Measurements from ENCODE around the gene DPM1. TPM values are rescaled to one million over a fixed set of nuclear protein-coding genes. Genes with fewer than 3 reads are reported as not detected.

The DPM1 gene
- total RNA-seq, 2 donors from 2014 or later, result 56.6 to 64.3 TPM

GRCh38 chr20:50969435-50969834 is 11.1 kb upstream of the DPM1 start:
- H3K27ac Mint-ChIP-seq, result no peak overlapping the region
- H3K27me3 Mint-ChIP-seq (ENCODE audit: low read depth), result no peaks in the 10 kb centered on the region
- ATAC-seq (replicated peaks in 1 of 2), result no peak

GRCh38 chr20:50968289-50968688 is 10.0 kb upstream of the DPM1 start:
- Mint-ChIP-seq H3K27ac (no peak overlapping the region), H3K4me1 (ENCODE audit: low read depth) (peaks cover 2% of the 10 kb centered on the region), H3K9me3 (no peaks in the 10 kb centered on the region), H3K36me3 (ENCODE audit: insufficient read depth in 2 of 2) (no peaks in the 10 kb centered on the region), H3K4me3 (no peak overlapping the region), H3K27me3 (ENCODE audit: low read depth) (no peaks in the 10 kb centered on the region)
- ATAC-seq (replicated peaks in 1 of 2) (no peak), DNase-seq (no peak)

More at GRCh38 chr20:50969435-50969834, 11.1 kb upstream of the DPM1 start:
- Mint-ChIP-seq H3K4me3 (no peak overlapping the region), H3K9me3 (no peaks in the 10 kb centered on the region), H3K36me3 (ENCODE audit: insufficient read depth in 2 of 2) (no peaks in the 10 kb centered on the region), H3K4me1 (ENCODE audit: low read depth) (no peaks in the 10 kb centered on the region)
- DNase-seq, result no peak

- Mint-ChIP-seq H3K9me3 (no peaks in the 10 kb centered on the region), H3K27ac (no peak overlapping the region), H3K4me1 (ENCODE audit: low read depth) (peaks cover 9% of the 10 kb centered on the region), H3K4me3 (no peak overlapping the region), H3K36me3 (ENCODE audit: insufficient read depth in 2 of 2) (no peaks in the 10 kb centered on the region), H3K27me3 (ENCODE audit: low read depth) (no peaks in the 10 kb centered on the region)
- ATAC-seq (replicated peaks in 1 of 2), result no peak
- DNase-seq, result no peak
These were observed 9.3 kb upstream of the DPM1 start for GRCh38 chr20:50967586-50967985.

DNA sequence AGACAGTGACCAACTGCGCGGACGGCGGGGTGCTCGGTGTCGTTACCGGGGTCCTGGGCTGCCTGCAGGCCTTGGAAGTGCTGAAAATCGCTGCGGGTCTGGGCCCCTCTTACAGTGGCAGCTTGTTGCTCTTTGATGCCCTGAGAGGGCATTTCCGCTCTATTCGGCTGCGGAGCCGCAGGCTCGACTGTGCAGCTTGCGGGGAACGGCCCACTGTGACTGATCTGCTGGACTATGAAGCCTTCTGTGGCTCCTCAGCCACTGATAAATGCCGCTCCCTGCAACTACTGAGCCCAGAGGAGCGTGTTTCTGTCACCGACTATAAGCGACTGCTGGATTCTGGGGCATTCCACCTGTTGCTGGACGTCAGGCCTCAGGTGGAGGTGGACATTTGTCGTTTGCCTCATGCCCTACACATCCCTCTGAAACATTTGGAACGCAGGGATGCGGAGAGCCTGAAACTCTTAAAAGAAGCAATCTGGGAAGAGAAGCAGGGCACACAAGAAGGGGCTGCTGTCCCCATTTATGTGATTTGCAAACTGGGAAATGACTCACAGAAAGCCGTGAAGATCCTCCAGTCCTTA is 1.3 kb upstream of the DPM1 start:
- ATAC-seq (replicated peaks in 1 of 2) (no peak), DNase-seq (no peak)
- Mint-ChIP-seq H3K36me3 (ENCODE audit: insufficient read depth in 2 of 2) (peaks cover 7 to 10% of the 10 kb centered on the region in 2 donors), H3K9me3 (no peaks in the 10 kb centered on the region), H3K27me3 (ENCODE audit: low read depth) (no peaks in the 10 kb centered on the region), H3K4me3 (peak overlapping the region; percentile 91 to 98), H3K4me1 (ENCODE audit: low read depth) (peaks cover 75% of the 10 kb centered on the region), H3K27ac (no peak overlapping the region)

- Mint-ChIP-seq H3K27ac (peak within 1 kb of the TSS; percentile 99), H3K4me3 (peak within 1 kb of the TSS; percentile 91 to 98), H3K36me3 (ENCODE audit: insufficient read depth in 2 of 2) (peaks cover 7 to 15% of the 10 kb centered on the region in 2 donors), H3K4me1 (ENCODE audit: low read depth) (peaks cover 76% of the 10 kb centered on the region), H3K9me3 (no peaks in the 10 kb centered on the region), H3K27me3 (ENCODE audit: low read depth) (no peaks in the 10 kb centered on the region)
- DNase-seq (peak; percentile 79 to 87), ATAC-seq (replicated peaks in 1 of 2) (peak; percentile 81 to 84)
These were observed 547 bp upstream of the DPM1 start, which contains the start of gene MOCS3 for GRCh38 chr20:50958615-50959542. MOCS3 (plus strand) TSS chr20:50958818; CDS start chr20:50958843, 25 bp downstream.

DNA sequence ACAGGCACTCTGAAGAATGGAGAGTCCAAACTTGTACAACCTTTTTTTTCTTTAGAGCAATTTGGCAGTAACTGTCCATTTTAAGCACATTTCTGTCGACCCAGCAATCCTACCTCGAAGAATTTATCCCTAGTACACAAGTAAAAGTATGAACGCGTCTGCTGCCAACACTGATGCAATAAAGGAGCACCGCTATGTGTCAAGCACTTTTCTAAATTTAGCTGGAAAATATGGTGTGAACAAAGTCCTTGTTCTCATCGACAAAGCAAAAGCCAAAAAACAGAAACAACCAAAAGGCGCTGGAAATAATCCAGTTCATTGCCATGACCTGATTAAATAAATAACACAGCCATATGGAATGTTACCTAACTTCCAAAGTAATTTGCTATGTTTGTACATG is 1.1 kb downstream of the DPM1 start:
- peaks cover 72% of the 10 kb centered on the region for H3K4me1 Mint-ChIP-seq (ENCODE audit: low read depth)
- H3K4me3 Mint-ChIP-seq, result peak overlapping the region; percentile 91 to 98
- ATAC-seq (replicated peaks in 1 of 2) (no peak), DNase-seq (no peak)
- peaks cover 7 to 20% of the 10 kb centered on the region in 2 donors for H3K36me3 Mint-ChIP-seq (ENCODE audit: insufficient read depth in 2 of 2)
- H3K9me3 Mint-ChIP-seq, result no peaks in the 10 kb centered on the region
- no peaks in the 10 kb centered on the region for H3K27me3 Mint-ChIP-seq (ENCODE audit: low read depth)
- H3K27ac Mint-ChIP-seq, result peak overlapping the region; percentile 99

DNA sequence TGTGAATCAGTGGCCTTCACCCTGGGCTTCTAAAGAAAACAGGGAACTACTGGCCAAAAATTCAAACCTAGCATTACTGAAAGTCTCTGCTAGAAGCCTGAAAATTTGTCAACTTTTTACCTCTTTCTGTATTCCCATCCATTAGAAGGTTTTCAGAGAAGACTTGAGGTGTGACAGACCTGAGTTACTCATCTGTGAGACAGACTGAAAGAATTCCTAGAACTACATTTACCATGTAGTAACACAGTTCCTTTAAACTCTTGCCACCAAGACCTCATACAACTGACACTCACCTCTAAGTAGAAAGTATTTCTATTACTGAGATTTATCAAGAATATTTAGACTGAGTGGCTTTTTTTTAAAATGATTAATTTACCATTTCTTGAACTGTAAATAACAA is 4.5 kb downstream of the DPM1 start:
- Mint-ChIP-seq H3K27me3 (ENCODE audit: low read depth) (no peaks in the 10 kb centered on the region), H3K4me3 (no peak overlapping the region), H3K4me1 (ENCODE audit: low read depth) (peaks cover 42% of the 10 kb centered on the region), H3K36me3 (ENCODE audit: insufficient read depth in 2 of 2) (peaks cover 11 to 35% of the 10 kb centered on the region in 2 donors), H3K9me3 (no peaks in the 10 kb centered on the region), H3K27ac (peak overlapping the region; percentile 68)
- ATAC-seq (replicated peaks in 1 of 2) (no peak), DNase-seq (no peak)

DNA sequence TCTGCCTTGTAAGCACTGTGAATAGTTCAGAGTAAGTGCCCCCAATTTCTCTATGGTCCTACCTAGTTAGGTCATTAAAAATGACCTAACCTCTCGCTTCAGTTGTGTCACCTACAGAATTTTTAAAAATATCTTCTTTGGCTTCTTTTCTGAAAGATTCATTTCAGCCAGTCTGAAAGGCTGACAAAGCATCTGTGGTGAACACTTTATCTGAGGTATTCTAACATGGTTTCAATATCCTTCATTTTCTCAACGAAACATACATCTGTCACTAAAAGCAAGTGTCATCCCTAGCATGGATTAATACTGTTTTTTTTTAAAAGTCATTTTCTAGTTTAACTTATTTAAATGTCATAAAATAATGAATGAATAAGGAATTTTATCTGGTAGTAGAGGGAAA is 5.1 kb downstream of the DPM1 start:
- DNase-seq (no peak), ATAC-seq (replicated peaks in 1 of 2) (no peak)
- H3K27ac Mint-ChIP-seq, result peak overlapping the region; percentile 68
- peaks cover 10 to 37% of the 10 kb centered on the region in 2 donors for H3K36me3 Mint-ChIP-seq (ENCODE audit: insufficient read depth in 2 of 2)
- no peaks in the 10 kb centered on the region for H3K9me3 Mint-ChIP-seq
- H3K4me3 Mint-ChIP-seq, result no peak overlapping the region
- H3K4me1 Mint-ChIP-seq (ENCODE audit: low read depth), result peaks cover 42% of the 10 kb centered on the region
- H3K27me3 Mint-ChIP-seq (ENCODE audit: low read depth), result no peaks in the 10 kb centered on the region

- Mint-ChIP-seq H3K27ac (no peak overlapping the region), H3K4me1 (ENCODE audit: low read depth) (peaks cover 3% of the 10 kb centered on the region), H3K9me3 (no peaks in the 10 kb centered on the region), H3K36me3 (ENCODE audit: insufficient read depth in 2 of 2) (peaks cover 7 to 32% of the 10 kb centered on the region in 2 donors), H3K4me3 (no peak overlapping the region), H3K27me3 (ENCODE audit: low read depth) (no peaks in the 10 kb centered on the region)
- DNase-seq (no peak), ATAC-seq (replicated peaks in 1 of 2) (no peak)
These were observed 10.1 kb downstream of the DPM1 start for GRCh38 chr20:50948132-50948785.

- Mint-ChIP-seq H3K9me3 (no peaks in the 10 kb centered on the region), H3K4me3 (no peak overlapping the region), H3K27ac (no peak overlapping the region), H3K4me1 (ENCODE audit: low read depth) (no peaks in the 10 kb centered on the region), H3K36me3 (ENCODE audit: insufficient read depth in 2 of 2) (peaks cover 3 to 13% of the 10 kb centered on the region in 2 donors), H3K27me3 (ENCODE audit: low read depth) (no peaks in the 10 kb centered on the region)
- DNase-seq, result no peak
- ATAC-seq (replicated peaks in 1 of 2), result no peak
These were observed 15.3 kb downstream of the DPM1 start for GRCh38 chr20:50943069-50943468.

DNA sequence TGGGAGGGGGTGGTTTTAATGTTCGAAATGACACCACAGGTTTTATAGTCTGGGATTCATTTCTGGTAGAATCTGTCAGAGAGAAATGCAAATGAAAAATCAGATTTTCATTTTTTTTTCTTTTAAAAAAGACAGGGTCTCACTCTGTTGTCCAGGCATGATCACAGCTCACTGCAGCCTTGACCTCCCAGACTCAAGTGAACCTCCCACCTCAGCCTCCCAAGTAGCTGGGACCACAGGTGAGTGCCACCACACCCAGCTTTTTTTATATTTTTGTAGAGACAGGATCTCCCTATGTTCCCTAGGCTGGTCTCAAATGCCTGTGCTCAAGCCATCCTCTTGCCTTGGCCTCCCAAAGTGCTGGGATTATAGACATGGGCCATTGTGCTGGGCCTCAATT is 24.7 kb downstream of the DPM1 start:
- peaks cover 23% of the 10 kb centered on the region for H3K4me1 Mint-ChIP-seq (ENCODE audit: low read depth)
- H3K27ac Mint-ChIP-seq, result no peak overlapping the region
- ATAC-seq (replicated peaks in 1 of 2), result no peak

DNA sequence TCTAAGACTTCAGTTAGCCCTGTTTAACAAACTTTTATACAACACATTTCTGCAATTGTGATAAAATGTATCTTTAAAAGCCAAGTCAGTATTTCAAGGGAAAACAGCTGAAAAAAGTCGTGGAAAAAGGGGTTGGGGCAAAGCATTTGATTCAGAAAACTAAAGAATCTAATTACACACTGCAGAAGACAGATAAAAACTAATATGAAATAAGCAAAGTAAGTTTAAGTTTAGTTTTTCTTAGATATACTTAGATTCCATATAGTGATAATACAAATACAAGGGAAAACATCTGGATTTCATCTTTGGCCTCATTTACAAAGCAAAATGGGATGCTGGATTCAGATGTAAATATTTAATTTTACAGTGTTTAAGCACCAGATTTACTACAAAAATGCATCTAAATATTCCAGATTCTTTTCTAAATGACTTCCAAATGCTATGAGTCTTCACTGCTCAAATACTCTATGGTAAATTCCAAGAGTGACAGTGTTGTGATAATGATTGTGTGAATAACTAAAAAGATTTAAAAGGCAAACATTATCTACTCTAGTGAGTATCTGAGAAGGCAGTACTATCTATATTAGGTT is 25.5 kb downstream of the DPM1 start:
- Mint-ChIP-seq H3K27me3 (ENCODE audit: low read depth) (no peaks in the 10 kb centered on the region), H3K4me1 (ENCODE audit: low read depth) (peaks cover 31% of the 10 kb centered on the region), H3K4me3 (peak overlapping the region in 1 of 2 donors; percentile 20), H3K9me3 (no peaks in the 10 kb centered on the region), H3K36me3 (ENCODE audit: insufficient read depth in 2 of 2) (peaks cover 12 to 26% of the 10 kb centered on the region in 2 donors), H3K27ac (peak overlapping the region; percentile 88)
- ATAC-seq (replicated peaks in 1 of 2) (no peak), DNase-seq (no peak)

More for the DNA sequence above, 24.7 kb downstream of the DPM1 start:
- Mint-ChIP-seq H3K27me3 (ENCODE audit: low read depth) (no peaks in the 10 kb centered on the region), H3K4me3 (no peak overlapping the region), H3K9me3 (no peaks in the 10 kb centered on the region), H3K36me3 (ENCODE audit: insufficient read depth in 2 of 2) (peaks cover 10 to 22% of the 10 kb centered on the region in 2 donors)
- no peak for DNase-seq

All from activated T-cell treated with anti-CD3 and anti-CD28 coated beads, Interleukin-2, amount 50 U/mL, for 72 hours (primary cell).